HL-60 (cell line): Measurements from ENCODE around the gene ST3GAL4.
"Not testable (repeated sequence)": the region's sequence is repeated elsewhere in the genome, so short reads cannot be mapped to it uniquely, and the experiment has no call there.

Experiments used
- DNase-seq, 2 experiments: peaks; one replicate each; pipeline ENCODE4 v3.0.0-alpha.2; 2010 to 2020; ENCODE audit warnings: low read depth in 1 of 2, low spot score in 1 of 2
- H3K27ac ChIP-seq: fragments of 250-450 bp; sonication (Bioruptor Pico); replicated peaks from 2 replicates; pipeline ENCODE4 v1.5.1; 2020; ENCODE audit warnings: mild to moderate bottlenecking, moderate library complexity
- H3K27me3 ChIP-seq: fragments of 250-450 bp; sonication (Bioruptor Pico); 2 replicates; pipeline ENCODE4 v1.5.1; 2021; ENCODE audit warnings: mild to moderate bottlenecking, moderate library complexity; ENCODE audit not compliant: insufficient read depth, poor library complexity, severe bottlenecking
- H3K4me3 ChIP-seq: replicated peaks from 2 replicates; pipeline ENCODE4 v1.5.1; 2011; ENCODE audit warnings: mild to moderate bottlenecking, control low read depth, low read length; ENCODE audit not compliant: insufficient read depth
- GABPA ChIP-seq: IDR thresholded peaks from 2 replicates; pipeline ENCODE4 v1.6.1; 2012; ENCODE audit warnings: low read depth
- POLR2AphosphoS5 ChIP-seq: IDR thresholded peaks from 2 replicates; pipeline ENCODE4 v1.6.1; 2012; ENCODE audit warnings: low read depth
- SPI1 ChIP-seq: IDR thresholded peaks from 2 replicates; pipeline ENCODE4 v1.6.1; 2012; ENCODE audit warnings: low read depth, mild to moderate bottlenecking, borderline replicate concordance
- TF ChIP-seq, protein P1 (sequence below): IDR thresholded peaks from 2 replicates; pipeline ENCODE4 v1.6.1; 2012; ENCODE audit warnings: low read depth; ENCODE audit not compliant: insufficient replicate concordance
- TF ChIP-seq, protein P2 (sequence below): IDR thresholded peaks from one replicate; pipeline ENCODE4 v1.5.1; 2011; ENCODE audit warnings: low read length, control low read depth, inconsistent platforms; ENCODE audit not compliant: insufficient read depth

The ST3GAL4 gene

DNA sequence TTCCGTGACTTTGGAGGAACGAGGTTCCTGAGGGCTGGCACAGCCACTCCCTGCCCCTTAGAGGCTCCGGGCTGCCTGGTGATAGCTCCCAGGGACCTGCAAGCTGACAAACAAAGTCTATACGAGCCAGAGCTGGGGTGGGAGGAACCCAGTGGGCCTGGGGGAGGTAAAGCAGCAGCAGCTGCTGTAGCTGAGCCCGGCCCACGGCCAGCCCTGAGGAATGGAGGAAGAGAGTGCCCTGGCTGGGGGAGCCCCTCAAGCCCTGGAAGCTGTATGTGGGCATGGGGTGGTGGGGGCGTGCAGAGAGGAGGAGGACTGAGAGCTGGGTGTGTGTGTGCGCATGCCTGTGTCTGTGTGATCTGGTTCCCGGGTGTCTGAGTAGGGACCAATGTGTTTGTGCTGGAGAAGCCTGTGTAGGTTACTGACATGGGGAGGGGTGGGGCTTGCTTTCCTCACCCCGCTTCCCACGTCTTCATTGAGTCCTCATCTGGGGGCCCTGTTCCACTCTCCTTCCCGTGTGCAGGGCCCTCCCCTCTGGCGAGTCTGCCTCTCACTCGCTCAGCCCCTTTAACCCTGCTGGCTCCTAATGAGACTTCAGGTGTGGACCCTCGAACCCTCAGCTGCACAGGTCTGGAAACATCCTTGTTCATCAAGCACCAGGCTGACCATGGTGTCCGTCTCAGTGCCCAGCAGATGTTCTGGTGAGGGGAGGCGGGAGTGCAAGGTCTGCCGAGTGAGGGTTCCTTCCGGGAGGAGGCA lies 10.8 kb downstream of the ST3GAL4 start:
- Histone ChIP-seq H3K4me3 (no peak overlapping the region), H3K27me3 (no peaks in the 10 kb centered on the region), H3K27ac (peak overlapping the region; percentile 26)
- TF ChIP-seq, protein P1, sequence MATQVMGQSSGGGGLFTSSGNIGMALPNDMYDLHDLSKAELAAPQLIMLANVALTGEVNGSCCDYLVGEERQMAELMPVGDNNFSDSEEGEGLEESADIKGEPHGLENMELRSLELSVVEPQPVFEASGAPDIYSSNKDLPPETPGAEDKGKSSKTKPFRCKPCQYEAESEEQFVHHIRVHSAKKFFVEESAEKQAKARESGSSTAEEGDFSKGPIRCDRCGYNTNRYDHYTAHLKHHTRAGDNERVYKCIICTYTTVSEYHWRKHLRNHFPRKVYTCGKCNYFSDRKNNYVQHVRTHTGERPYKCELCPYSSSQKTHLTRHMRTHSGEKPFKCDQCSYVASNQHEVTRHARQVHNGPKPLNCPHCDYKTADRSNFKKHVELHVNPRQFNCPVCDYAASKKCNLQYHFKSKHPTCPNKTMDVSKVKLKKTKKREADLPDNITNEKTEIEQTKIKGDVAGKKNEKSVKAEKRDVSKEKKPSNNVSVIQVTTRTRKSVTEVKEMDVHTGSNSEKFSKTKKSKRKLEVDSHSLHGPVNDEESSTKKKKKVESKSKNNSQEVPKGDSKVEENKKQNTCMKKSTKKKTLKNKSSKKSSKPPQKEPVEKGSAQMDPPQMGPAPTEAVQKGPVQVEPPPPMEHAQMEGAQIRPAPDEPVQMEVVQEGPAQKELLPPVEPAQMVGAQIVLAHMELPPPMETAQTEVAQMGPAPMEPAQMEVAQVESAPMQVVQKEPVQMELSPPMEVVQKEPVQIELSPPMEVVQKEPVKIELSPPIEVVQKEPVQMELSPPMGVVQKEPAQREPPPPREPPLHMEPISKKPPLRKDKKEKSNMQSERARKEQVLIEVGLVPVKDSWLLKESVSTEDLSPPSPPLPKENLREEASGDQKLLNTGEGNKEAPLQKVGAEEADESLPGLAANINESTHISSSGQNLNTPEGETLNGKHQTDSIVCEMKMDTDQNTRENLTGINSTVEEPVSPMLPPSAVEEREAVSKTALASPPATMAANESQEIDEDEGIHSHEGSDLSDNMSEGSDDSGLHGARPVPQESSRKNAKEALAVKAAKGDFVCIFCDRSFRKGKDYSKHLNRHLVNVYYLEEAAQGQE: no peak
- TF ChIP-seq, protein P2, sequence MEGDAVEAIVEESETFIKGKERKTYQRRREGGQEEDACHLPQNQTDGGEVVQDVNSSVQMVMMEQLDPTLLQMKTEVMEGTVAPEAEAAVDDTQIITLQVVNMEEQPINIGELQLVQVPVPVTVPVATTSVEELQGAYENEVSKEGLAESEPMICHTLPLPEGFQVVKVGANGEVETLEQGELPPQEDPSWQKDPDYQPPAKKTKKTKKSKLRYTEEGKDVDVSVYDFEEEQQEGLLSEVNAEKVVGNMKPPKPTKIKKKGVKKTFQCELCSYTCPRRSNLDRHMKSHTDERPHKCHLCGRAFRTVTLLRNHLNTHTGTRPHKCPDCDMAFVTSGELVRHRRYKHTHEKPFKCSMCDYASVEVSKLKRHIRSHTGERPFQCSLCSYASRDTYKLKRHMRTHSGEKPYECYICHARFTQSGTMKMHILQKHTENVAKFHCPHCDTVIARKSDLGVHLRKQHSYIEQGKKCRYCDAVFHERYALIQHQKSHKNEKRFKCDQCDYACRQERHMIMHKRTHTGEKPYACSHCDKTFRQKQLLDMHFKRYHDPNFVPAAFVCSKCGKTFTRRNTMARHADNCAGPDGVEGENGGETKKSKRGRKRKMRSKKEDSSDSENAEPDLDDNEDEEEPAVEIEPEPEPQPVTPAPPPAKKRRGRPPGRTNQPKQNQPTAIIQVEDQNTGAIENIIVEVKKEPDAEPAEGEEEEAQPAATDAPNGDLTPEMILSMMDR: no peak
- TF ChIP-seq GABPA: no peak
- no peak for DNase-seq

DNA sequence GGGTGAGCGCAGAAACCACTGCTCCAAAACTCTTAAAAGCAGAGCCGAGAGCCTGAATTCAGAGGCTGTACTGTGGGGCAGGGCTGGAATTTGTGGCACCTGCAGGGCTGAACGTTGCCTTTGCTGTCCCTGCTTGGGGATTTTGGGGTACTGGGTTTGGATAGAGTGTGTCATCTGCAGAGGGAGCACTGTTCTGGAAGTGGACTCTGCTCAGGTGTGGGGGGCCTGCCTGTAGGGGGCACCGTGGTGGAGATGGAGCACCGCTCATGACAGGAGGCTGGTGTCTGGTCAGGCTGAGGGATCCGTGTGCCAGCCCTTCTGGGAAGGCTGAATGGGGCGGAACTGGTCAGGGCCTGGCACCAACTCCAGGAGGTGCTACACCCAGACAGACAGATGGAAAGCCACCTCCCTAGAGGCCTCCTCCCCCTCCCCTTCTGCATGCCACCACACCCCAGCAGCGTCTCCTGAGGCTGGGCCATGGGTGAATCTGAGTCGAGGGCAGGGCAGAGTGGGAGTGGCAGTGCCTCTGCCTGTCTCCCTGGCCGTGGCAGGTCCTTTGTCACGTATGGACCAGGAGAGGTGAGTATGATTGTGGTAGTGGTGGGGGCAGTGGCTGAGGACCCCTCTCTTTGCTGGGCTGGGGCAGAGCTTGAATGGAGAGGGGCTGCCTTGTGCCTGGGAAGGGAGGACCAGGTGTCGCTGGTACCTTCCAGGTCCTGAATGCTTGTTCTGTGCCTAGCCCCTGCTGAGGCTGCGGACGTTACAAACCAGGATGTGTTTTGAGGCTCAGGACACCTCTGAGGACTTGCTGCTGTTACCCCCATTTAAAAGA lies 11.6 kb downstream of the ST3GAL4 start:
- peak overlapping the region; percentile 64 for H3K27ac ChIP-seq
- H3K27me3 ChIP-seq, H3K4me3 ChIP-seq, DNase-seq: not testable (repeated sequence)

DNA sequence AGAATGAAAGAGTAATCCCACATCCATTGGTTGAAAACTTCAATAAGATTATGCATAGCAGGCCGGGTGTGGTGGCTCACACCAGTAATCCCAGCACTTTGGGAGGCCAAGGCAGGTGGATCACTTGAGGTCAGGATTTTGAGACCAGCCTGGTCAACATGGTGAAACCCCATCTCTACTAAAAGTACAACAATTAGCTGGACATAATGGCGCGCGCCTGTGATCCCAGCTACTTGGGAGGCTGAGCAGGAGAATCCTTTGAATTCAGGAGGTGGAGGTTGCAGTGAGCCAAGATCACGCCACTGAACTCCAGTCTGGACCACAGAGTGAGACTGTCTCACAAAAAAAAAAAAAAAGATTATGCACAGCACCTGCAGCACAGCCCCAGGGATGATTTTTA lies 12.3 kb downstream of the ST3GAL4 start:
- H3K4me3 ChIP-seq, DNase-seq, H3K27me3 ChIP-seq: not testable (repeated sequence)
- peak overlapping the region; percentile 64; the same call in 1 of the 2 replicates for H3K27ac ChIP-seq

DNA sequence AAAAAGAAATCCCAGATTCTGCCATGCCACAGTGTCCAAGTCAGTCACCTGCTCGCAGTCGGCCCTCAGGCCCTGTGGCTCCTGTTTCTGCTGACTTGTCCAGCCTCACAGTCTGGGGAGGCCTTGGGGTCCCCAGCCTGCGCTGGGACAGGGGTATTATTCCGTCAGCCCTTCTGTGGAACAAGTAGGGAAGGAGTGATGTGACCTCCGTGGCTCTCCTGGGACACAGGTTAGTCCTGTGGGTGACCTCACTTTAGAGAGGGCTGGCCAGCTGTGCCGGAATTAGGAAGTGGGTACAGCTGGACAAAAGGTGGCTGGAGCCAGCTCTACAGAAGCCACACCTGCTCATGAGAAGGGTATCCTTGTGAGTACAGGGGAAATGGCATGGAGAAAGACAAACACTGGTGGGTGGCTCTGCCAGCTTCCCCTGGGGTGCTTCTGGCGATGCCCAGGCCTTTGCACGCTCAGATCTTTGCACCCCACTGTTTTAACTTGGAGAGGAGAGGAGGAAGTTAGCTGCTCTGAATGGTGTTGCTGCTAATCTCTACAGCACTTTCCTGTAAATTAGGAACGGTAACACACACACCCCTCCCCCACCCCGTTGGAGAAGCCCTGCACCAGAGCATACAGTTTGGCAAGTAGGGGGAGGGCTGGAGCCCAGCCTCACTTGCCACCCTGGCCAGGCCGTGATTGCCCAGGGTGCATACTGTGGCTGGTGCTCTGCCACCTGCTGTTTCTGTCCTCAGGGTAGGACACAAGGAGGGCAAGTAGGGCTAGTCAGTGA lies 13.0 kb downstream of the ST3GAL4 start:
- not testable (repeated sequence) for H3K27me3 ChIP-seq, H3K4me3 ChIP-seq
- TF ChIP-seq SPI1 (0 out of 2 replicates have a peak, but pooled peaks have one; percentile 35), POLR2AphosphoS5 (peak; percentile 44), GABPA (0 out of 2 replicates have a peak, but pooled peaks have one; percentile 24)
- peak in 1 of 2 experiments; percentile 86 for DNase-seq
- H3K27ac ChIP-seq: peak overlapping the region; percentile 64

DNA sequence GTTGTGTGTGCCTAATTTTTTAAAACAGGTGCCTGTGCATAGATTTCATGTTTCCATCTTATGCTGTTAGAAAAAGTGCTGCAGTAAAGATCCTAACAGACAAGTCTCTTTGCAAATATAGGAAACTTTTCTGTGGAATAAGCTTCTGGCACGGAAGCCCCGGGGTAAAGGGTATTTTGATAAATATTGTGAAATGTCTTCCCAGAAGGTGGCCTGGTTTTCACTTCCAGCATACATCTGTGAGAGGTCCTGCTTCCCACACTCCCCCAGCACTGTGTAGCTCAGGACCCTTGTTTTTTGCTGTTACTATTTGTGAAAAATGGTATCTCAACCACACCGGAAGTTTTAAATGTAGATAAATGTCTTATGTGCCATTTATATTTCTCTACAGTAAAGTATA lies 14.5 kb downstream of the ST3GAL4 start:
- Histone ChIP-seq H3K27me3 (no peaks in the 10 kb centered on the region), H3K27ac (no peak overlapping the region), H3K4me3 (no peak overlapping the region)
- TF ChIP-seq, protein P1: no peak
- TF ChIP-seq, protein P2: no peak
- TF ChIP-seq SPI1 (no peak), GABPA (no peak), POLR2AphosphoS5 (no peak)
- DNase-seq: no peak
